ACC112 (cell line): ENCODE data around the gene FAM53B.

ENCODE experiments used
- H2AFZ ChIP-seq: fragments of 200-600 bp; sonication (generic); one replicate; pipeline ENCODE4 v1.6.0; 2017; ENCODE audit warnings: antibody characterized with exemption, low read length; ENCODE audit not compliant: unreplicated experiment
- H3K27ac ChIP-seq: fragments of 200-600 bp; sonication (generic); 2 replicates; pipeline ENCODE4 v1.5.1; 2014; ENCODE audit warnings: low read depth, mild to moderate bottlenecking, antibody characterized with exemption, low read length, moderate library complexity
- H3K27me3 ChIP-seq: fragments of 200-600 bp; sonication (generic); 2 replicates; pipeline ENCODE4 v1.6.1; 2014; ENCODE audit warnings: mild to moderate bottlenecking, antibody characterized with exemption, low read length, moderate library complexity, mixed read lengths; ENCODE audit not compliant: insufficient read depth
- H3K36me3 ChIP-seq: fragments of 200-600 bp; sonication (generic); 2 replicates; pipeline ENCODE4 v1.6.1; 2016; ENCODE audit warnings: mild to moderate bottlenecking, antibody characterized with exemption, low read length, moderate library complexity, mixed read lengths; ENCODE audit not compliant: insufficient read depth
- H3K4me1 ChIP-seq: fragments of 200-600 bp; sonication (generic); one replicate; pipeline ENCODE4 v1.6.1; 2016; ENCODE audit warnings: low read length, mixed read lengths; ENCODE audit not compliant: insufficient read depth, unreplicated experiment, control insufficient read depth
- H3K4me3 ChIP-seq: fragments of 200-600 bp; sonication (generic); 2 replicates; pipeline ENCODE4 v1.5.1; 2014; ENCODE audit warnings: mild to moderate bottlenecking, low read depth, low read length
- H3K79me2 ChIP-seq: fragments of 200-600 bp; sonication (generic); one replicate; pipeline ENCODE4 v1.6.0; 2016; ENCODE audit warnings: low read length; ENCODE audit not compliant: control insufficient read depth, unreplicated experiment, insufficient read depth

The FAM53B gene

DNA sequence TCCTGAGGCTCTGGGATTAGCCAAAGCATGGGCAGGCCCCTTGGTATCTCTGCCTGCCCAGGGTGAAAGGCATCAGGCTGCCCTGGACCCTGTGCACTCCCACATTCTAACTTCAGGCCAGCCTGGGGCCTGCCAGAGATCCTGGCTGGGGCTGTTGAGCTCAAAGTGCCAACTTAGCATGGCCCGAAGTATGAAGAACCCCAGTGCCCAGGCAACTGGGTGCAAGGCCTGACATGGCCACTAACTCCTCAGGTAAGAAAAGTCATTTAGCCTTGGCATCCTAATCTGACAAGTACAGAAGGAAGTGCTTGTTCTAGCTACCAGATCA is 43.2 kb downstream of the FAM53B start:
- no peaks in the 10 kb centered on the region for H3K79me2 ChIP-seq
- H2AFZ ChIP-seq = no peak overlapping the region
- H3K27me3 ChIP-seq = no peaks in the 10 kb centered on the region
- no peak overlapping the region for H3K4me3 ChIP-seq
- peaks cover under 1% of the 10 kb centered on the region; the same call in 1 of the 2 replicates for H3K36me3 ChIP-seq
- peaks cover 20% of the 10 kb centered on the region for H3K4me1 ChIP-seq
- H3K27ac ChIP-seq = no peak overlapping the region

DNA sequence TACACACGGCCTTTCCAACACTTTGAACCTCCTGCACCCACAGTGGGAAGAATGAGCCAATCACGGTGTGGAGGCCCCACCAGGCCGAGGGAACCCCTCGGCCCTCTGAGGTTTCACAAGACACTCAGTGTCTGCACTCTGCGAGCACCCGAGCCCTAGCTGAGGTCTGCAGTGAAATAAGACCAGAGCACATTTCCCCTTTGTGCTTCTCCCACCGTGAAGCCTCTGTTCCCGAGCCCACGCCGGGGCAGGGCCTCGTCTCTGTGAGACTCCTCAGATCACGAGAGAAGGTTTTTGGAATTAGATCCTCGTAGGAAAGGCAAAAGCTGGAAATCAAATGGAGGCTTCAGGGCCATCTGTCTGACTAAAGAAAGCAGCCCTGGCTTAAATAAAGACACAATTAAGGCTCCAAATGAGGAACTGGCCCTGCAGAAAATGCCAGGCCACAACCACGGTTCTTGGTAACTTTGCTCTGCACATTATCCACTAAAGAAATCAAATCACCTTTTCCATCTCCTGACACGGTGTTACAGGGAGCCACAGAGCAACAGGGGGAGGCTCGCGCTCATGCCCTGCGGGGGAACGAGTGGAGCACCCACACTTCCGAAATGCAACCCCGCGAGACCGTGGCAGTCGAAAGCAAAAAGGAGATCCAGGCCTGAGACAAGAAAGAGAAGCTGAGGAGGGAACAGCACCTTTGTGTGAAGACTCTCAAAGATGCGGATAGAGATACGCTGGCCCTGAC is 43.7 kb downstream of the FAM53B start:
- Histone ChIP-seq H3K79me2 (no peaks in the 10 kb centered on the region), H3K36me3 (peaks cover 5% of the 10 kb centered on the region; the same call in 1 of the 2 replicates), H2AFZ (no peak overlapping the region), H3K4me3 (no peak overlapping the region), H3K27ac (no peak overlapping the region), H3K4me1 (peaks cover 20% of the 10 kb centered on the region), H3K27me3 (no peaks in the 10 kb centered on the region)

DNA sequence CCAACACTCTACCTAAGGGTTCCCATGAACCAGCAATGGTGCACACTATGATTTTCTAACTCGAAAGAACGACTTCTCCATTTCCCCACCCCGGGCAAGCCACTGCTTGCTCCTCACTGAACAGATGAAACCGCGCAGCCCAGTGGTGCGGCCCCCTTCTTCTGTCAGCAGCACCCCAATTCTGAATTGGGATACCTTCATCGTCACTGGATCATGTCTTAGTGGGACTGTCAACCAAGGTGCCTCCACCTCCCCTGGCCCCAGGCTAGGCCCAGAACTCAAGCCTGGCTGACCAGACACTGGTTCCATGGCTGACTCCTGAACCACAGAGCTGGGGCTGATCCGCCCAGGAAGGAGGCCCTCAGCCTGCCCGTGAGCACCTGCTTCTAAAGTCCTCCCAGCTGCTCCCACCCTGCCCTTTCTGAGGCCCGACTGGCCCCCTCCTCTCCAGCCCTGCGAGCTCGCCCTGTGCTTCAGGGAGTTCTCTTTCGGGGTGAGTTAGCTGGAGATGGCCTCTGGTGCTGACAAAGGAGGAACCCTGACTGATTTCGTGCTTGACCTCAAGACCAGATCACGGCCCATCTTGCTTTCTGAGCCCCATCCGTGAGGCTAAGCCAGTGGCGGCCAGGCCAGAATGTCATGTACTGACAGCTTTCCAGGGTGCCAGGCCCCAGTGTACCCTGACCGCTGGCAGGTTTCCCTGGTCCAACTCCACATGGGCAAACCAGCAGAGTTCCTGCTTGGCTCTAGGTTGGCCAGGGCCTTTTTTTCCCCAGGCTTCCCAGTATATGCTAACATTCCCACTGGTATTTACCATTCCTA is 44.5 kb downstream of the FAM53B start:
- Histone ChIP-seq H3K27me3 (no peaks in the 10 kb centered on the region), H3K79me2 (no peaks in the 10 kb centered on the region), H3K36me3 (peaks cover 7% of the 10 kb centered on the region; the same call in 1 of the 2 replicates), H3K27ac (no peak overlapping the region), H2AFZ (no peak overlapping the region), H3K4me1 (peaks cover 20% of the 10 kb centered on the region), H3K4me3 (no peak overlapping the region)

DNA sequence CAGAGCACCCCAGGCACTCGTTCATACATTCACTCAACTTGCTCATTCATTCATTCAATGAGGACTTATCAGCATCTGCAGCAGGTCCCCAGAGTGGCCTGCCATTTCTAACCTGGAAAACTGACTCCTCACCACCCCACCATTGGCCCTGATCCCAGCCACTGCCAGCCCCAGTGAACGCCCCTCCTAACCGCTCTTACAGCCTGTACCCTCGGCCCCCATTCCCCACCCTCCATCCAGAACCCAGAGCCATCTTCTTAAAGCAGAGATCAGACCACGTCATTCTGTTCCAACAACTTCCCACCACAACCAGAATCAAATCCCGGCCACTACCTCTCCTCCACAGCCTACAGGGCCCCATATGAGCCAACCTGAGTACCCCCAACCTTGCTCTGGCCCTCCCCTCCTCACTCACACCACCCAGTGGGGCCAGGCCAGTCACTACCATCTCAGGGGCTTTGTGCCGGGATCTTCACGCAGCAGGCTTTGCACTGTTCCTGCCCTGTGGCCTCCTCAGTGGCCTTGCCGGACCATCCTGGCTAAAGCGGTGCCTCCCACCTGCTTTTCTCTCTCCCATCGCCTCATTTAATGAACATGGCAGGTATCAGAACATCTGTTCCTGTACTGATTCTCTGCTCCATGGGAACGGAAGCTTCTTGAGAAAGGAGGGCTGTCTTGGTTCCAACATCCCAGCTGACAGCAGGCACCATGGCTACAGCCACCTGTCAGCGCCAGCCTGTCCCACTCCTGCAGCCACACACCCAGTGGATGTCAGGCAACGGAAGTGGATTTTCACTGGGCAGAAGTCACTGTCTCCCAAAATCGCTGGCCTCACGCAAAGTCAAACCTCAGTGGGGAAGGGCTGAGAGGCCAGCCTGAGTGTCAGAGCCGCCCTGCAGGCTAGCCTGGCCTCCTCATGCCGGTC is 45.4 kb downstream of the FAM53B start:
- Histone ChIP-seq H2AFZ (no peak overlapping the region), H3K4me1 (peaks cover 20% of the 10 kb centered on the region), H3K4me3 (no peak overlapping the region), H3K36me3 (peaks cover 7% of the 10 kb centered on the region; the same call in 1 of the 2 replicates), H3K27me3 (no peaks in the 10 kb centered on the region), H3K79me2 (no peaks in the 10 kb centered on the region), H3K27ac (no peak overlapping the region)

DNA sequence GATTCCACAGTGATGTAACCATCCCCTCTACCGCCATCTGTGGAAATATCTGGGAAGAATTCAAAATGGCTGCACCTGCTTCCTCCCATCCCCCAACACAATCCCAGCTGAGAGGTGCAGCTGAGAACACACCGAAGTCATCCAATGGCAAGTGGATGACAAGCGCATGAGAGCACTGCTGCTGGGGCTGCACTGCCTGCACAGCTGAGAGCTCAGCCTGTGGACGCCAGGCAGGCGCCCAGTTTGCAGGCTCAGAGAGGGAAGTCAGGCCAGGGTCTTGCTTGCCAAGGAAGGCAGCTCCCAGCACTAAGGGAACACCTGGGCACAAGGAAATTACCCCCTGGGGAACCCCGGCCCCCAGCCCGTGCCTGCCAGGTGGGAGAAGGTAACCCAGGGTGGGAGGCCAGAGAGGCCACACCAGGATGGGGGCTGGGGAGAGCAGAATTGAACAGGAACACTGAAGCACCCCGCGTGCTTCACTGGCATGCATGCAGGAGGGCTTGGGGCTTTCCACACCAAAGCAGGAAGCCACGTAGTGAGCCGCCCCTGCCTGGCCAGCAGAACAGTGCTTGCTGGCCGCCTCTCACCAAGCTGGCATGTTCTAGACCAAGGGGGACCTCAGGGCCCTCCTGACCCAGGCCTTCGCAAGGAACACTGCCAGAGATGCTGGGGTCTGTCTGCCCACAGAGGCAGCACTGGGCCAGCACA is 46.2 kb downstream of the FAM53B start:
- H3K79me2 ChIP-seq = no peaks in the 10 kb centered on the region
- no peak overlapping the region for H3K27ac ChIP-seq
- peaks cover 20% of the 10 kb centered on the region for H3K4me1 ChIP-seq
- peaks cover 7% of the 10 kb centered on the region; the same call in 1 of the 2 replicates for H3K36me3 ChIP-seq
- H3K4me3 ChIP-seq = no peak overlapping the region
- no peaks in the 10 kb centered on the region for H3K27me3 ChIP-seq
- H2AFZ ChIP-seq = no peak overlapping the region

DNA sequence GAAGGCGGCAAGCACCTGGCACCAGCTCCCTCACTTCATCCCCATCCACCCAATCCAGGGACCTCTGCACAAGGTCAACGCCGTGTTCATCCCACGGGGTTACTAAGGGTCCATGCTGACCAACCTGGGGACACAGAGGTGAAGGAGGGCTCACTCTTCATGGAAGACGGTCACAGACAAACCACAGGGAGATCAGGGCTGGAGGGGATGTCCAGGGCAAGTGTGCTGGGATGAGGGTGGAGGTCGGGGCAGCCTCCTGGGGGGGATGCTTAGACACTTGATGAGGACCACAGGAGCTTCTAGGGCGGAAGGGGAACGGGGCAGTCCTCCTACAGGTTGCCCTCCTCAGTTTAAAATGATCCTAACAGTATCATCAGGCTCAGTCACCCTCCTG is 46.7 kb downstream of the FAM53B start:
- H3K4me3 ChIP-seq = no peak overlapping the region
- no peaks in the 10 kb centered on the region for H3K27me3 ChIP-seq
- H3K79me2 ChIP-seq = no peaks in the 10 kb centered on the region
- H3K27ac ChIP-seq = no peak overlapping the region
- H2AFZ ChIP-seq = no peak overlapping the region
- peaks cover 7% of the 10 kb centered on the region; the same call in 1 of the 2 replicates for H3K36me3 ChIP-seq
- peaks cover 16% of the 10 kb centered on the region for H3K4me1 ChIP-seq

DNA sequence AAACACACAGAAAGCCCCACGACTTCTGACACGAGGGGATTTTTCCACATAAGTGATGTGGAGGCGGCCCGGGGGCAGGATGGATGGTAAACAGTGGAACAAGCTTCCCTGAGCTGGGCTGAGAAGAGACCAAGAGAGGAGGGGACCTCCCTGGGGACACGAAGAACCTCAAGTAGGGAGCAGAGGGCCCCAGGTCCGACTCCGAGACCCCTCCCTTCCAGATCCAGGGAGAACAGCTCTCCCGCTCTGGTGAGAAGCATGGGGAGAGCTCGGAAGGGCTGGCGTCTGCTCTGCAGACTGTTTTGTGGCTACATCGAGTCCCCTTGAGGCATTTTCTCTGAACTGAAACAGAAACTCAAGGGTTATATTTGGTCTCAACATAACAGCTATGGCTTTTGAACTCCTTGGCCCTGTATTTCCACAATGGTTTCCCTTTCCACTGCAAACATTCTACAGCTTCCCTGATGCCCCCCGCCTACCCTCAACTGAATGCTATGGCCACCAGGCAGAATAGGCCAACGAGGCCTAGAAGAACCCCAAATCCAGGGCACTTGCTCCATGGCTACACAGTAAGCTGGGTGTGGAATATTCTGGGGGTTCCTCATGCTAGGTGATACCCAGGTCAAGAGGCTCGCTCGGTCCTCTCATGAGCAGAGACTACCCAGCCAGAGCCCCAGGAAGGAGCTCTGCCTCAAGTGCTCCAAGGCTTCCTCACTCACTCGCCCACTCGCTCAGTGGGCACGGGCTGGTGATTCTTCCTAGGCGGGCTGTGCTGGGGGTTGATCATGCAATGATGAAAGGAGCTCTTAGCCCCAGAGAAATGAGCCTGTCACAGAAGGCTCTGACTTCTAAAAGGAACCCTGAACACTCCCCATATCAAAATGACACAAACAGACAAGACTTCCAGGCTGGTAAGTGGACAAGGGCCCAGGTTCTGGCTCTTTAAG is 47.5 kb downstream of the FAM53B start:
- Histone ChIP-seq H3K27ac (no peak overlapping the region), H3K27me3 (no peaks in the 10 kb centered on the region), H3K36me3 (peaks cover 7% of the 10 kb centered on the region; the same call in 1 of the 2 replicates), H2AFZ (no peak overlapping the region), H3K4me1 (peaks cover 9% of the 10 kb centered on the region), H3K79me2 (no peaks in the 10 kb centered on the region), H3K4me3 (no peak overlapping the region)

DNA sequence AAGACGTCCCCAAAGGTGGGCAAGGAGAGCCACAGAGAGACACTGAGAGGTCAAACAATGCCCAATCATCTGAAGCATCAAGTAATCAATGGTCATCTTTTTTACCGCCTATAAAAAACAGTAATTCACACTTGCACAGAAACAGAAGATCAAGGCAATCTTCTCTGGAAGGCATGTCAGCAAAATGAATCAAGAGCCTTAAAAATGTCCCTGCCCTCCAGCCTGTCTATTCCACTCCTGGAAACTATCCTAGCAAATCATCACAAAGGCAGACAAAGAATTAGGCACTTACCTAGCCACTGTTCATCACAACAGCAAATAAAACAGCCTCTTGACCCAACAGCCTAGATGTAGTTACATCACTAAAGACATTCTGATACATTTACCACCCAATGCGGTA is 48.9 kb downstream of the FAM53B start:
- H3K36me3 ChIP-seq = peaks cover 7% of the 10 kb centered on the region; the same call in 1 of the 2 replicates
- H3K27ac ChIP-seq = no peak overlapping the region
- H2AFZ ChIP-seq = no peak overlapping the region
- no peak overlapping the region for H3K4me3 ChIP-seq
- H3K4me1 ChIP-seq = no peaks in the 10 kb centered on the region
- no peaks in the 10 kb centered on the region for H3K27me3 ChIP-seq
- no peaks in the 10 kb centered on the region for H3K79me2 ChIP-seq

DNA sequence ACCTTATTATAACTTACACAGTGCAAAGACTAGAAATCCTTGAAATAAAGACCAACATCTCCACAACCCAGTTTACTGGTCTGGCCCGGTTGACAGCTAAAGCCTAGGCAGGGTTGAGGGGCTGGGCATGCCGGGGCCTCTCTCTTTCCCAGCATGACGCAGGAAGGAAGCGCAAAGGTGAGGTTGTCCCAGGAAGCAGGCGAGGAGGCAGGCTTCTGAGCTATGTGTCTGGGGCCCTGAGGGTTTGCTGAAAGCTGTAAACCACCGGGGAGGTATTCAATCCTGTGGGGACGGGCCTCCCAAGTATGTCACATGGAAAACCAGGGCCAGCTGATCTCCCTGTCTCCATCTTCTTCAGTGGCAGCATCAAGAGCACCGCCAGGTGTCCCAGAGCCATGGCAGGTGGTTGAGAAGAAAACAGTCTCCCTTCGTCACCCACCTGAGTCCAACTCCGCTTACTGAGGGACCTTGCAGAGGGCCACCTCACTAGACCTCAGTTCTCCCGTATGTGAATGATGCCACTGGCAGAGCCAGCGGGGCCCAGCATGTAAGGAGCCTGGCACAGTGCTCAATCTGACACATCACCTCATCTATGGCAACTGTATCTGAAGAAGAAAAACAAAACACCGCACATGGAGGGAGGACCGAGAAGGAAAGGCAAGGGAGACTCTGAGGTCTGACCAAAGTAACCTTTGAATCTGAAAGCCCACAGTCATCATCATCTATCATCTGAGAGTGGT is 49.5 kb downstream of the FAM53B start:
- Histone ChIP-seq H3K4me1 (no peaks in the 10 kb centered on the region), H2AFZ (no peak overlapping the region), H3K4me3 (no peak overlapping the region), H3K36me3 (peaks cover 7% of the 10 kb centered on the region; the same call in 1 of the 2 replicates), H3K27me3 (no peaks in the 10 kb centered on the region), H3K27ac (no peak overlapping the region), H3K79me2 (no peaks in the 10 kb centered on the region)
